ENCODE data around the gene SERPINB10.

Gene SERPINB10

GRCh38 chr18:63965716-63966330, 58.1 kb downstream of the SERPINB10 start:
- DNase-seq (ENCODE audit: low read depth): no peak
- H3K4me3 ChIP-seq (ENCODE audit: low read depth, low read length): no peak overlapping the region
- TF ChIP-seq, protein P1, sequence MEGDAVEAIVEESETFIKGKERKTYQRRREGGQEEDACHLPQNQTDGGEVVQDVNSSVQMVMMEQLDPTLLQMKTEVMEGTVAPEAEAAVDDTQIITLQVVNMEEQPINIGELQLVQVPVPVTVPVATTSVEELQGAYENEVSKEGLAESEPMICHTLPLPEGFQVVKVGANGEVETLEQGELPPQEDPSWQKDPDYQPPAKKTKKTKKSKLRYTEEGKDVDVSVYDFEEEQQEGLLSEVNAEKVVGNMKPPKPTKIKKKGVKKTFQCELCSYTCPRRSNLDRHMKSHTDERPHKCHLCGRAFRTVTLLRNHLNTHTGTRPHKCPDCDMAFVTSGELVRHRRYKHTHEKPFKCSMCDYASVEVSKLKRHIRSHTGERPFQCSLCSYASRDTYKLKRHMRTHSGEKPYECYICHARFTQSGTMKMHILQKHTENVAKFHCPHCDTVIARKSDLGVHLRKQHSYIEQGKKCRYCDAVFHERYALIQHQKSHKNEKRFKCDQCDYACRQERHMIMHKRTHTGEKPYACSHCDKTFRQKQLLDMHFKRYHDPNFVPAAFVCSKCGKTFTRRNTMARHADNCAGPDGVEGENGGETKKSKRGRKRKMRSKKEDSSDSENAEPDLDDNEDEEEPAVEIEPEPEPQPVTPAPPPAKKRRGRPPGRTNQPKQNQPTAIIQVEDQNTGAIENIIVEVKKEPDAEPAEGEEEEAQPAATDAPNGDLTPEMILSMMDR (IDR thresholded peaks at IDR 0.05; ENCODE audit: insufficient read depth, low read depth, low read length, missing control alignments): no peak

DNA sequence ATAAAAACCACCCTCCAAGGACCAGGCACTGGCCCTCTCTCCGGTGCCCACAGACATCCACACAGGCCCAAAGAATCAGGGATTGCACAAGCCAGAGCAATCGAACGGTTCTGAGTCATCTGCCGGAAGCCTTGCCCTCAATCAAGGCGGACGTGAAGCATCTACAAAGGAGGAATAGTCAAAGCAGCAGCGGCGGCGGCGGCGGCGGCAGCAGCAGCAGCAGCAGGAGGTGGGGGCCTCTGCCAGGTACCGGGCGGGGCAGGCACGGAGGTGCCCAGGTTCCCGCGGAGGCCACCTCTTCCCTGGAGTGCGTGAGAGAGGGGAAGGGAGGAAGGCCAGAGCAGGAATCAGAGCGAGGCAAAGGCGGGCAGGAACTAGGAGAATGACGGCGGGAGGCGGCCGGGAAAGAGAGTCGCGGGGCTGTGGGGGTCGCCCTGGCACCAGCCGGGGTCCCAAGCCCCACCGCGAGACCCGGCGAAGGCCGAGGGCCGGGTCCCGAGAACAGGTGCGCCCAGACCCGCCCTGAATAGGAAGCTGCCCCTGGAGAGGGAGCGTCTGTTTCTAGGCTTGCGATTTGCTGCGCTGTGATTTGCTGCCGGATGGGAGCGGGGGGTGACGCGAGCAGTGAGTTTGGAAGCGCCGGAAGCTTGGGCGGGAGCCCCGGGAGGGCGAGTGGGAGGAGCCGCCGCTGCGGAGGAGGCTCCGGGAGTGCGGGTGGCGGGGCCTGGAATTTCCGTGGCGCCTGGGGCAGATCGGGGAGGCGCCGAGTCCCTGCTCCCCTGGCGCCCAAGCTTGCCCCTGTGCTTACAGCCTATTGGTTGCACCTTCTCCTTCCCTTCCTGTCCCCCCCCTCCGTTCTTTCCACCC, 62.4 kb downstream of the SERPINB10 start, which contains the start of gene SERPINB8:
TSS of gene SERPINB8 (plus strand) at position 140 of the 867 bp plus-strand sequence. CDS start 8,228 bp downstream, outside the sequence.
- peak within 1 kb of the TSS; percentile 88 for H3K4me3 ChIP-seq (ENCODE audit: low read depth, low read length)
- peak; percentile 92 for DNase-seq (ENCODE audit: low read depth)
- TF ChIP-seq, protein P1 (IDR thresholded peaks at IDR 0.05; ENCODE audit: insufficient read depth, low read depth, low read length, missing control alignments): no peak

DNA sequence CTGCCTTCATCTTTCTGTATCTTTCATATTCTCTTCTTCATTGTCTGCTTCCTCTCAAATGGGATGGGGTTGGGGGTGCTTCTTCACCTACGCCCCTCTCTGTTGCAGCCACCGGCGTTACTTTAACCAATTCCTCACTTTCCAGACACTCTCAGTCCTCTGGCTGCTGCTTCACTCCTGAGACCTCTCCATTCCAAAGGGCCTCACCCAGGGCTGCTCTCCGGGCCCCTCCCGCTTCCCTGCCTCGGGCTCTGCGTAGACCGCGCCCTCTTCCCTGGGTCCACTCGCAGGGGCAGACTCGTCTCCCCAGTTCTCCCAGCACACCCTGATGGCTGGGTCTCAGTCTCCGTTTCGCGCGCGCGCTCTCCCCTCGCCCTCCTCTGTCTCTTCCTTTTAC, 63.0 kb downstream of the SERPINB10 start:
- DNase-seq (ENCODE audit: low read depth): no peak

GRCh38 chr18:63971320-63972001, 63.7 kb downstream of the SERPINB10 start:
- peak overlapping the region; percentile 88; the same call in 1 of the 2 replicates for H3K4me3 ChIP-seq (ENCODE audit: low read depth, low read length)
- TF ChIP-seq, protein P1 (IDR thresholded peaks at IDR 0.05; ENCODE audit: insufficient read depth, low read depth, low read length, missing control alignments): no peak
- no peak for DNase-seq (ENCODE audit: low read depth)

More for the DNA sequence above, 63.0 kb downstream of the SERPINB10 start:
- TF ChIP-seq, protein P1 (IDR thresholded peaks at IDR 0.05; ENCODE audit: insufficient read depth, low read depth, low read length, missing control alignments): no peak
- peak overlapping the region; percentile 88 for H3K4me3 ChIP-seq (ENCODE audit: low read depth, low read length)

DNA sequence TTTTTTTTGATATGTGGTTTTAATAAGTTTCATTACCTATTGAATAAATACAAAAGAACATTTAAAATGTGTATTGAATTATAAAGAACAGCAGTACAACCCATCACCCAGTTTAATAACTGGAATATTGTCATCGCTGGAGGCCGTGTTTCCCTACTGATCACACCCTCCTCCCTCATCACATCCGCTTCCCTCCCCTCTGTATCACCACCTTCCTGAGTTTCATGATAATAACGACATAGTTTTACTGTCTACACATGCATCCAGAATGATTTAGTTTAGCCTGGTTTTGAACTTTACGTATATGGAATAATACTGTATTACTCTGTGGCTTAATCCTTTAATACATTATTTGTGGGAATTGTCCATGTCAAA, 64.2 kb downstream of the SERPINB10 start:
- no peak overlapping the region for H3K4me3 ChIP-seq (ENCODE audit: low read depth, low read length)
- TF ChIP-seq, protein P1 (IDR thresholded peaks at IDR 0.05; ENCODE audit: insufficient read depth, low read depth, low read length, missing control alignments): no peak

GRCh38 chr18:63974991-63975390, 67.2 kb downstream of the SERPINB10 start:
- peak; percentile 23 for DNase-seq (ENCODE audit: low read depth)
- no peak overlapping the region for H3K4me3 ChIP-seq (ENCODE audit: low read depth, low read length)
- TF ChIP-seq, protein P1 (IDR thresholded peaks at IDR 0.05; ENCODE audit: insufficient read depth, low read depth, low read length, missing control alignments): peak; percentile 23

More for the DNA sequence above, 64.2 kb downstream of the SERPINB10 start:
- DNase-seq (ENCODE audit: low read depth): no peak

Measured in GM12865 (cell line).